Activated naive CD8-positive, alpha-beta T cell treated with anti-CD3 and anti-CD28 coated beads, Interleukin-2, amount 10 ng/mL, durations not matched to agents 7 days and 5 days (primary cell): ENCODE data around the gene ADCY5. TPM values are rescaled to one million over a fixed set of nuclear protein-coding genes. Genes with fewer than 3 reads are reported as not detected.

Experiments
- ATAC-seq: fragments of 150-1000 bp; cut with Tn5 transposase; one replicate; pipeline ENCODE4 v1.10.0; 2021; ENCODE audit warnings: low read depth, moderate library complexity
- POLR2A ChIA-PET: fragments of 350-600 bp; sonication (Branson Sonifier 250); formaldehyde crosslinking; loops from one replicate; lab custom pipeline; 2021; ENCODE audit warnings: antibody characterized with exemption; lab: Charles Lee
- DNase-seq: peaks from one replicate; pipeline ENCODE4 v3.0.0; 2021
- H3K27ac Mint-ChIP-seq: one replicate; pipeline ENCODE4 v1.8.0; 2022; ENCODE audit warnings: mild to moderate bottlenecking, mixed read lengths
- H3K27me3 Mint-ChIP-seq: one replicate; pipeline ENCODE4 v1.8.0; 2022; ENCODE audit warnings: mild to moderate bottlenecking, moderate library complexity, mixed read lengths
- H3K36me3 Mint-ChIP-seq: one replicate; pipeline ENCODE4 v1.8.0; 2021; ENCODE audit warnings: mild to moderate bottlenecking, mixed read lengths
- H3K4me1 Mint-ChIP-seq: one replicate; pipeline ENCODE4 v1.8.0; 2021; ENCODE audit warnings: mixed read lengths
- H3K4me3 Mint-ChIP-seq: one replicate; pipeline ENCODE4 v1.8.0; 2022; ENCODE audit warnings: mild to moderate bottlenecking, moderate library complexity, mixed read lengths
- H3K9me3 Mint-ChIP-seq: one replicate; pipeline ENCODE4 v1.8.0; 2021; ENCODE audit warnings: mixed read lengths
- total RNA-seq, 2 experiments: library from RNA; stranded (reverse); gene quantifications; one replicate each; pipeline ENCODE4 v1.2.3, GENCODE V29; 2021

ADCY5 gene
- total RNA-seq, 2 experiments from 2014 or later: not detected

GRCh38 chr3:123449102-123449996 is 459 bp upstream of the ADCY5 start:
- Mint-ChIP-seq H3K4me3 (peak overlapping the region; percentile 37), H3K27ac (no peak overlapping the region), H3K27me3 (peaks cover 64% of the 10 kb centered on the region), H3K4me1 (no peaks in the 10 kb centered on the region), H3K9me3 (no peaks in the 10 kb centered on the region), H3K36me3 (no peaks in the 10 kb centered on the region)
- POLR2A ChIA-PET: interaction anchor here (0.7 kb wide), 1 partner anchor 36 kb away, joined by 3 read pairs; no protein-coding TSS in a partner anchor
- peak; percentile 38 for ATAC-seq
- peak; percentile 47 for DNase-seq

- Mint-ChIP-seq H3K9me3 (no peaks in the 10 kb centered on the region), H3K27me3 (peaks cover 59% of the 10 kb centered on the region), H3K27ac (no peak overlapping the region), H3K4me3 (no peak overlapping the region), H3K4me1 (no peaks in the 10 kb centered on the region), H3K36me3 (no peaks in the 10 kb centered on the region)
- POLR2A ChIA-PET: no interaction called here
- DNase-seq (peak; percentile 78), ATAC-seq (peak; percentile 65)
Measured at GRCh38 chr3:123447749-123448517, 957 bp downstream of the ADCY5 start.

- Mint-ChIP-seq H3K27me3 (peaks cover 57% of the 10 kb centered on the region), H3K36me3 (no peaks in the 10 kb centered on the region), H3K9me3 (no peaks in the 10 kb centered on the region), H3K4me1 (no peaks in the 10 kb centered on the region), H3K4me3 (no peak overlapping the region), H3K27ac (no peak overlapping the region)
- ATAC-seq (no peak), DNase-seq (no peak)
- POLR2A ChIA-PET: no interaction called here
Measured at GRCh38 chr3:123447416-123447748, 1.5 kb downstream of the ADCY5 start.

- Mint-ChIP-seq H3K9me3 (no peaks in the 10 kb centered on the region), H3K4me3 (peak overlapping the region; percentile 57), H3K36me3 (no peaks in the 10 kb centered on the region), H3K27ac (no peak overlapping the region), H3K4me1 (no peaks in the 10 kb centered on the region), H3K27me3 (peaks cover 50% of the 10 kb centered on the region)
- ATAC-seq: no peak
- no peak for DNase-seq
- POLR2A ChIA-PET: no interaction called here
Measured at GRCh38 chr3:123446610-123447109, 2.2 kb downstream of the ADCY5 start.

- Mint-ChIP-seq H3K4me1 (no peaks in the 10 kb centered on the region), H3K4me3 (no peak overlapping the region), H3K9me3 (no peaks in the 10 kb centered on the region), H3K27me3 (peaks cover 46% of the 10 kb centered on the region), H3K36me3 (no peaks in the 10 kb centered on the region), H3K27ac (no peak overlapping the region)
- POLR2A ChIA-PET: no interaction called here
- DNase-seq (no peak), ATAC-seq (no peak)
Measured at GRCh38 chr3:123446210-123446609, 2.7 kb downstream of the ADCY5 start.

- Mint-ChIP-seq H3K4me3 (no peak overlapping the region), H3K27ac (no peak overlapping the region), H3K27me3 (peaks cover 41% of the 10 kb centered on the region), H3K9me3 (no peaks in the 10 kb centered on the region), H3K36me3 (no peaks in the 10 kb centered on the region), H3K4me1 (no peaks in the 10 kb centered on the region)
- POLR2A ChIA-PET: no interaction called here
- no peak for ATAC-seq
- DNase-seq: no peak
Measured at GRCh38 chr3:123445702-123446101, 3.2 kb downstream of the ADCY5 start.

- peaks cover 32% of the 10 kb centered on the region for H3K27me3 Mint-ChIP-seq
- POLR2A ChIA-PET: no interaction called here
- no peak overlapping the region for H3K27ac Mint-ChIP-seq
- no peak overlapping the region for H3K4me3 Mint-ChIP-seq
- DNase-seq (no peak), ATAC-seq (no peak)
- H3K9me3 Mint-ChIP-seq: no peaks in the 10 kb centered on the region
- H3K4me1 Mint-ChIP-seq: no peaks in the 10 kb centered on the region
- no peaks in the 10 kb centered on the region for H3K36me3 Mint-ChIP-seq
Measured at GRCh38 chr3:123444744-123445143, 4.1 kb downstream of the ADCY5 start.

- Mint-ChIP-seq H3K36me3 (no peaks in the 10 kb centered on the region), H3K4me1 (no peaks in the 10 kb centered on the region), H3K9me3 (no peaks in the 10 kb centered on the region), H3K27ac (no peak overlapping the region), H3K4me3 (no peak overlapping the region), H3K27me3 (peaks cover 34% of the 10 kb centered on the region)
- POLR2A ChIA-PET: no interaction called here
- DNase-seq (no peak), ATAC-seq (no peak)
Measured at GRCh38 chr3:123444023-123444422, 4.9 kb downstream of the ADCY5 start.

GRCh38 chr3:123442908-123443307 is 6.0 kb downstream of the ADCY5 start:
- no peak for DNase-seq
- Mint-ChIP-seq H3K27ac (no peak overlapping the region), H3K4me3 (no peak overlapping the region), H3K27me3 (peaks cover 34% of the 10 kb centered on the region), H3K36me3 (no peaks in the 10 kb centered on the region), H3K4me1 (no peaks in the 10 kb centered on the region), H3K9me3 (no peaks in the 10 kb centered on the region)
- POLR2A ChIA-PET: no interaction called here
- no peak for ATAC-seq

- H3K27ac Mint-ChIP-seq: no peak overlapping the region
- H3K27me3 Mint-ChIP-seq: peaks cover 37% of the 10 kb centered on the region
- no peaks in the 10 kb centered on the region for H3K9me3 Mint-ChIP-seq
- no peaks in the 10 kb centered on the region for H3K4me1 Mint-ChIP-seq
- POLR2A ChIA-PET: no interaction called here
- ATAC-seq (no peak), DNase-seq (no peak)
- no peak overlapping the region for H3K4me3 Mint-ChIP-seq
- no peaks in the 10 kb centered on the region for H3K36me3 Mint-ChIP-seq
Measured at GRCh38 chr3:123442125-123442524, 6.8 kb downstream of the ADCY5 start.

GRCh38 chr3:123439806-123440580 is 8.9 kb downstream of the ADCY5 start:
- no peaks in the 10 kb centered on the region for H3K36me3 Mint-ChIP-seq
- H3K27ac Mint-ChIP-seq: no peak overlapping the region
- no peak for DNase-seq
- no peaks in the 10 kb centered on the region for H3K9me3 Mint-ChIP-seq
- H3K27me3 Mint-ChIP-seq: peaks cover 17% of the 10 kb centered on the region
- no peak for ATAC-seq
- no peak overlapping the region for H3K4me3 Mint-ChIP-seq
- POLR2A ChIA-PET: no interaction called here
- no peaks in the 10 kb centered on the region for H3K4me1 Mint-ChIP-seq

- no peaks in the 10 kb centered on the region for H3K9me3 Mint-ChIP-seq
- POLR2A ChIA-PET: no interaction called here
- H3K27me3 Mint-ChIP-seq: peaks cover 19% of the 10 kb centered on the region
- H3K36me3 Mint-ChIP-seq: no peaks in the 10 kb centered on the region
- H3K4me1 Mint-ChIP-seq: no peaks in the 10 kb centered on the region
- H3K27ac Mint-ChIP-seq: no peak overlapping the region
- H3K4me3 Mint-ChIP-seq: no peak overlapping the region
- DNase-seq (no peak), ATAC-seq (no peak)
Measured at GRCh38 chr3:123432832-123433523, 15.9 kb downstream of the ADCY5 start.
